Smooth muscle cell (in vitro differentiated cells): ENCODE data around the gene RALY. TPM values are rescaled to one million over a fixed set of nuclear protein-coding genes. Genes with fewer than 3 reads are reported as not detected.

Source experiments
- DNase-seq: peaks from one replicate; lab custom pipeline; 2025; ENCODE audit not compliant: unreplicated experiment; lab: John Stamatoyannopoulos, UW
- H2AFZ ChIP-seq: fragments of 200-600 bp; sonication (generic); 2 replicates; pipeline ENCODE4 v1.6.0; 2016; ENCODE audit warnings: antibody characterized with exemption, low read depth, mild to moderate bottlenecking
- H3F3A ChIP-seq: fragments of 200-600 bp; sonication (generic); 2 replicates; pipeline ENCODE4 v1.6.0; 2017; ENCODE audit warnings: antibody characterized with exemption, low read depth
- H3K27ac ChIP-seq: fragments of 200-600 bp; sonication (generic); 2 replicates; pipeline ENCODE4 v1.5.1; 2016; ENCODE audit warnings: low read depth, mild to moderate bottlenecking
- H3K27me3 ChIP-seq: fragments of 200-600 bp; sonication (generic); 2 replicates; pipeline ENCODE4 v1.6.1; 2016; ENCODE audit warnings: low read depth, mild to moderate bottlenecking
- H3K36me3 ChIP-seq: fragments of 200-600 bp; sonication (generic); 2 replicates; pipeline ENCODE4 v1.5.1; 2016; ENCODE audit warnings: low read depth
- H3K4me1 ChIP-seq: fragments of 200-600 bp; sonication (generic); 2 replicates; pipeline ENCODE4 v1.5.1; 2016; ENCODE audit warnings: low read depth
- H3K4me2 ChIP-seq: fragments of 200-600 bp; sonication (generic); 2 replicates; pipeline ENCODE4 v1.6.0; 2016; ENCODE audit warnings: mild to moderate bottlenecking
- H3K4me3 ChIP-seq: fragments of 200-600 bp; sonication (generic); 2 replicates; pipeline ENCODE4 v1.5.1; 2016; ENCODE audit warnings: mild to moderate bottlenecking
- H3K79me2 ChIP-seq: fragments of 200-600 bp; sonication (generic); 2 replicates; pipeline ENCODE4 v1.6.0; 2016; ENCODE audit warnings: low read depth, mild to moderate bottlenecking
- H3K9ac ChIP-seq: fragments of 200-600 bp; sonication (generic); 2 replicates; pipeline ENCODE4 v1.6.0; 2016; ENCODE audit warnings: low read depth
- H3K9me3 ChIP-seq: fragments of 200-600 bp; sonication (generic); replicated peaks from 2 replicates; pipeline ENCODE4 v1.5.1; 2016; ENCODE audit warnings: low read depth
- H4K20me1 ChIP-seq: fragments of 200-600 bp; sonication (generic); 2 replicates; pipeline ENCODE4 v1.6.0; 2016; ENCODE audit warnings: low read depth
- WGBS: methylation state at CpG from one replicate; pipeline ENCODE4 v1.1.7; 2016; ENCODE audit warnings: low lambda C conversion rate; 5-methylcytosine and 5-hydroxymethylcytosine counted together
- polyA plus RNA-seq: library from polyadenylated mRNA; unstranded; fragments of >200 nt; fragmentation: Nextera tagmentation; extraction: Ambion mirVana; gene quantifications from 2 replicates; pipeline ENCODE4 v1.2.1, GENCODE V29; 2016
- total RNA-seq: library from RNA; depleted of rRNA; stranded (reverse); fragments of >200 nt; gene quantifications from 2 replicates; pipeline ENCODE4 v1.2.3, GENCODE V29; 2014
- TF ChIP-seq, protein P1 (sequence below): fragments of 200-600 bp; sonication (generic); IDR thresholded peaks from 2 replicates; pipeline ENCODE4 v1.5.1; 2017; ENCODE audit warnings: borderline replicate concordance, mild to moderate bottlenecking, antibody characterized with exemption; ENCODE audit not compliant: insufficient read depth, poor library complexity, severe bottlenecking

The RALY gene
- total and polyA plus RNA-seq, 2 experiments from 2014 or later = 99.7 to 218 TPM

DNA sequence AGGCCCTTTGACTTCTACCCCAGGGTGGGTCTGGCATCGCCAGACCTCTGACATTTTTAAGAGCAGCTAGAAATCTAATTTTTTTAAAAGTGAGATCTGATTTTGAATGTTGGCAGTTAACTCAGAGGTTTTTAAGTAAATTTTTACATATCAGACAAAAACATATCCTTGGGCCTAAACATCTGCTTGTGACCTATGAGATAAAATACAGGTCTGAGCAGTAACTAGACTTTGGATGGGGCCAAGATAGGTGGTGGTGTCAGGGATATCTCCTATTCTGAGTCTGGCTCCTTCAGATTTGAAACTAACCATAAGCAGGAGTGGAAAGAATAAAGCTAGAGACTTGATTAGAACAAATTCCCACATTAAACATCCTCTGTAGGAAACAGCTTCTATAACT, 17.6 kb downstream of the RALY start:
- Histone ChIP-seq H3K4me3 (no peak overlapping the region), H3K4me2 (no peak overlapping the region), H3F3A (no peaks in the 10 kb centered on the region), H3K27me3 (no peaks in the 10 kb centered on the region), H3K27ac (no peak overlapping the region), H3K79me2 (peaks cover 98% of the 10 kb centered on the region), H2AFZ (no peak overlapping the region), H4K20me1 (peaks cover 100% of the 10 kb centered on the region), H3K36me3 (no peaks in the 10 kb centered on the region), H3K4me1 (peaks cover 8% of the 10 kb centered on the region), H3K9ac (no peak overlapping the region), H3K9me3 (no peaks in the 10 kb centered on the region)
- WGBS = 100% methylated on average over 1 of the region's 1 CpG
- DNase-seq = no peak
- TF ChIP-seq, protein P1, sequence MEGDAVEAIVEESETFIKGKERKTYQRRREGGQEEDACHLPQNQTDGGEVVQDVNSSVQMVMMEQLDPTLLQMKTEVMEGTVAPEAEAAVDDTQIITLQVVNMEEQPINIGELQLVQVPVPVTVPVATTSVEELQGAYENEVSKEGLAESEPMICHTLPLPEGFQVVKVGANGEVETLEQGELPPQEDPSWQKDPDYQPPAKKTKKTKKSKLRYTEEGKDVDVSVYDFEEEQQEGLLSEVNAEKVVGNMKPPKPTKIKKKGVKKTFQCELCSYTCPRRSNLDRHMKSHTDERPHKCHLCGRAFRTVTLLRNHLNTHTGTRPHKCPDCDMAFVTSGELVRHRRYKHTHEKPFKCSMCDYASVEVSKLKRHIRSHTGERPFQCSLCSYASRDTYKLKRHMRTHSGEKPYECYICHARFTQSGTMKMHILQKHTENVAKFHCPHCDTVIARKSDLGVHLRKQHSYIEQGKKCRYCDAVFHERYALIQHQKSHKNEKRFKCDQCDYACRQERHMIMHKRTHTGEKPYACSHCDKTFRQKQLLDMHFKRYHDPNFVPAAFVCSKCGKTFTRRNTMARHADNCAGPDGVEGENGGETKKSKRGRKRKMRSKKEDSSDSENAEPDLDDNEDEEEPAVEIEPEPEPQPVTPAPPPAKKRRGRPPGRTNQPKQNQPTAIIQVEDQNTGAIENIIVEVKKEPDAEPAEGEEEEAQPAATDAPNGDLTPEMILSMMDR = no peak

DNA sequence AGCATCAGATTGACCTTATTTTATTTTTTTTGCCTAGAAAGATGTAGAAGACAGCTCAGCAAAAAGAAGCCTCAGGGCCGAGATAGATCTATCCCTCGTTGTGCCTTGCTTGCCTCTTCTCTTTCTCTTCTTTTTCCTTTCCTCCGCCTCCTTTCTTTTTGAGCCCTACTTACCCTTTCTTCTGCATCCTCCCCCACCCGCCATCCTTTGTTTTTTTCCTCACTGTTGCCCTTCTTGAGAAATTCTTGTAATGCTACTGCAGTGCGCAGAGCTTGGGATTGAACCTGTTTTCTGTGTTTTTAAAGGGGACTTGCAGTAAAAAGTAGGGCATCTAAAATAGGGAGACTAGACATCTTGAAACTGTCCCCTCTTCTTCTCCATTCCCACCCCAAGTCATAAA, 18.6 kb downstream of the RALY start:
- Histone ChIP-seq H3F3A (no peaks in the 10 kb centered on the region), H3K4me1 (peaks cover 10% of the 10 kb centered on the region), H3K4me2 (no peak overlapping the region), H2AFZ (no peak overlapping the region), H3K36me3 (no peaks in the 10 kb centered on the region), H4K20me1 (peaks cover 100% of the 10 kb centered on the region), H3K9ac (no peak overlapping the region), H3K79me2 (peaks cover 92% of the 10 kb centered on the region), H3K4me3 (no peak overlapping the region), H3K27me3 (no peaks in the 10 kb centered on the region), H3K27ac (no peak overlapping the region), H3K9me3 (no peaks in the 10 kb centered on the region)
- TF ChIP-seq, protein P1 = no peak
- WGBS = 84% methylated on average over 5 of the region's 5 CpGs
- no peak for DNase-seq

DNA sequence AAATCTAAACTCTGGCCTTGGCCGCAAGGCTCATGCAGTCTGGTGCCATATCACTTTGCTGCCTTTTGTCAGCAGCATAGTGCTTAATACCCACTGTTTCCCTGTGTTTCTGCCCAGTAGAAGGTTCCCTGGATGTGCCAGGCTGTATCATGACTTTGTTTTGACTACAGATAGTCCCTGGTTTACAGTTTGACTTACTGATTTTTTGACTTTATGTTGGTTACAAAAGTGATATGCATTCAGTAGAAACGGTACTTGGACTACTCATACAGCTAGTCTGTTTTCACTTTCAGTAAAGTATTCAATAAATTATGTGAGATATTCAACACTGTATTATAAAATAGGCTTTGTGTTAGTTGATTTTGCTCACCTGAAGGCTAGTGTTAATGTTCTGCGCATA, 19.0 kb downstream of the RALY start:
- Histone ChIP-seq H3K4me3 (no peak overlapping the region), H3K9me3 (no peaks in the 10 kb centered on the region), H3K4me2 (no peak overlapping the region), H4K20me1 (peaks cover 100% of the 10 kb centered on the region), H3K27me3 (no peaks in the 10 kb centered on the region), H2AFZ (no peak overlapping the region), H3K36me3 (no peaks in the 10 kb centered on the region), H3F3A (no peaks in the 10 kb centered on the region), H3K27ac (no peak overlapping the region), H3K9ac (no peak overlapping the region), H3K4me1 (peaks cover 12% of the 10 kb centered on the region), H3K79me2 (peaks cover 88% of the 10 kb centered on the region)
- TF ChIP-seq, protein P1 = no peak
- 85% methylated on average over 3 of the region's 3 CpGs for WGBS
- DNase-seq = no peak

DNA sequence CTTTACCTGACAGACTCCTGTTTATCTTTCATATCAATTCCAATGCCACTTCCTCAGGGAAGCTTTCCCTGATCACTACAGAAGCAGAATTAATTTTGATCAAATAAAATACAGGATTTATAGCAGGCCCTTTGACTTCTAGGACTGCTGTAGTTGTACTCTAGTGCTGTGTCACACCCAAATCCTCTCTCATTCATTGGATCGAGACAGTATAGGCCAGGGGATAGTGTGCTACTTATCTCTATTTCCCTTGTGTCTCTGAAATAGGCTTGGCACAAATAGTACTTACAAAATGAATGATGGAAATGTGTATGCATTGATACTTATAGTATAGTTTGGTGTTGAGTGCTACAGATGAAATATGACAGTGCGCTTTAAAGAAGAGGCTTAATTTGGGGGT, 19.8 kb downstream of the RALY start:
- H2AFZ ChIP-seq = no peak overlapping the region
- no peak overlapping the region for H3K27ac ChIP-seq
- H3K27me3 ChIP-seq = no peaks in the 10 kb centered on the region
- peaks cover 86% of the 10 kb centered on the region for H3K79me2 ChIP-seq
- no peaks in the 10 kb centered on the region for H3F3A ChIP-seq
- peaks cover 17% of the 10 kb centered on the region for H3K4me1 ChIP-seq
- H3K4me3 ChIP-seq = no peak overlapping the region
- H3K4me2 ChIP-seq = no peak overlapping the region
- no peaks in the 10 kb centered on the region for H3K36me3 ChIP-seq
- H3K9me3 ChIP-seq = no peaks in the 10 kb centered on the region
- H4K20me1 ChIP-seq = peaks cover 100% of the 10 kb centered on the region
- WGBS = 91% methylated on average over 2 of the region's 2 CpGs
- TF ChIP-seq, protein P1 = no peak
- H3K9ac ChIP-seq = no peak overlapping the region
- DNase-seq = no peak
